ENCODE measurements around the gene C1orf198. TPM values are rescaled to one million over a fixed set of nuclear protein-coding genes. Genes with fewer than 3 reads are reported as not detected.

The C1orf198 gene
- total RNA-seq, 2 experiments from 2014 or later = 6.2 to 6.9 TPM

- Mint-ChIP-seq H3K27me3 (peaks cover 4% of the 10 kb centered on the region), H3K4me1 (ENCODE audit: low read depth) (no peaks in the 10 kb centered on the region), H3K4me3 (no peak overlapping the region), H3K27ac (no peak overlapping the region), H3K36me3 (ENCODE audit: low read depth) (no peaks in the 10 kb centered on the region), H3K9me3 (peaks cover 1% of the 10 kb centered on the region)
- ChIA-PET POLR2A (no interaction called here), CTCF (no interaction called here)
- no peak for ATAC-seq
- DNase-seq = no peak
- intact Hi-C loops (cut with micrococcal nuclease) = no loop called here
- no peak for TF ChIP-seq CTCF (IDR thresholded peaks at IDR 0.05)
These were observed 49.4 kb downstream of the C1orf198 start for GRCh38 chr1:230818901-230819300.

- Mint-ChIP-seq H3K36me3 (ENCODE audit: low read depth) (no peaks in the 10 kb centered on the region), H3K4me1 (ENCODE audit: low read depth) (no peaks in the 10 kb centered on the region), H3K27ac (no peak overlapping the region), H3K4me3 (no peak overlapping the region), H3K27me3 (peaks cover 4% of the 10 kb centered on the region), H3K9me3 (peaks cover 4% of the 10 kb centered on the region)
- ChIA-PET POLR2A (no interaction called here), CTCF (no interaction called here)
- intact Hi-C loops (cut with micrococcal nuclease) = no loop called here
- ATAC-seq (no peak), DNase-seq (no peak)
- TF ChIP-seq CTCF (IDR thresholded peaks at IDR 0.05) = no peak
These were observed 50.0 kb downstream of the C1orf198 start for GRCh38 chr1:230818367-230818766.

GRCh38 chr1:230816018-230816417 lies 52.3 kb downstream of the C1orf198 start:
- POLR2A ChIA-PET = no interaction called here
- intact Hi-C loops (cut with micrococcal nuclease) = no loop called here
- H3K27ac Mint-ChIP-seq = no peak overlapping the region
- H3K27me3 Mint-ChIP-seq = peaks cover 8% of the 10 kb centered on the region
- DNase-seq (no peak), ATAC-seq (no peak)
- H3K4me3 Mint-ChIP-seq = no peak overlapping the region
- H3K9me3 Mint-ChIP-seq = peaks cover 15% of the 10 kb centered on the region
- TF ChIP-seq CTCF (IDR thresholded peaks at IDR 0.05) = no peak
- CTCF ChIA-PET = no interaction called here
- no peaks in the 10 kb centered on the region for H3K4me1 Mint-ChIP-seq (ENCODE audit: low read depth)
- peaks cover 6% of the 10 kb centered on the region for H3K36me3 Mint-ChIP-seq (ENCODE audit: low read depth)

- Mint-ChIP-seq H3K4me1 (ENCODE audit: low read depth) (no peaks in the 10 kb centered on the region), H3K27me3 (peaks cover 8% of the 10 kb centered on the region), H3K36me3 (ENCODE audit: low read depth) (peaks cover 6% of the 10 kb centered on the region), H3K4me3 (no peak overlapping the region), H3K9me3 (peaks cover 15% of the 10 kb centered on the region), H3K27ac (no peak overlapping the region)
- ChIA-PET CTCF (no interaction called here), POLR2A (no interaction called here)
- TF ChIP-seq CTCF (IDR thresholded peaks at IDR 0.05) = no peak
- ATAC-seq (no peak), DNase-seq (no peak)
- intact Hi-C loops (cut with micrococcal nuclease) = no loop called here
These were observed 53.2 kb downstream of the C1orf198 start for GRCh38 chr1:230814949-230815692.

- no peak for TF ChIP-seq CTCF (IDR thresholded peaks at IDR 0.05)
- intact Hi-C loops (cut with micrococcal nuclease) = no loop called here
- CTCF ChIA-PET = no interaction called here
- peaks cover 15% of the 10 kb centered on the region for H3K9me3 Mint-ChIP-seq
- POLR2A ChIA-PET = no interaction called here
- H3K27me3 Mint-ChIP-seq = peaks cover 8% of the 10 kb centered on the region
- H3K27ac Mint-ChIP-seq = no peak overlapping the region
- ATAC-seq (no peak), DNase-seq (no peak)
- no peaks in the 10 kb centered on the region for H3K4me1 Mint-ChIP-seq (ENCODE audit: low read depth)
- H3K36me3 Mint-ChIP-seq (ENCODE audit: low read depth) = peaks cover 6% of the 10 kb centered on the region
- H3K4me3 Mint-ChIP-seq = no peak overlapping the region
These were observed 55.8 kb downstream of the C1orf198 start for GRCh38 chr1:230812568-230812967.

Measured in activated CD8-positive, alpha-beta T cell treated with anti-CD3 and anti-CD28 coated beads for 36 hours (primary cell).